ENCODE data around the gene JAG2.

GRCh38 chr14:105153331-105153731, 15.2 kb downstream of the JAG2 start:
- no peak for TF ChIP-seq POLR2A (IDR thresholded peaks at IDR 0.05; ENCODE audit: low read length)
- no peak for TF ChIP-seq GATA1 (IDR thresholded peaks at IDR 0.05; ENCODE audit: low read depth, low read length)

All from erythroblast (primary cell).